A673 (cell line): ENCODE data around the gene ADAM30. TPM values are rescaled to one million over a fixed set of nuclear protein-coding genes. Genes with fewer than 3 reads are reported as not detected.

Experiments
- BruUV-seq: library from RNA; stranded (reverse); fragments of 400-500 nt; replicated peaks from 2 replicates; lab custom pipeline; 2021; lab: Mats Ljungman, UMichigan
- CTCF ChIA-PET: fragments of 300-600 bp; sonication (Branson Sonifier 250); formaldehyde crosslinking; loops from one replicate; lab custom pipeline; 2022; ENCODE audit warnings: antibody characterized with exemption; lab: Charles Lee
- POLR2A ChIA-PET: fragments of 300-600 bp; sonication (Branson Sonifier 250); formaldehyde crosslinking; loops from one replicate; lab custom pipeline; 2022; ENCODE audit warnings: antibody characterized with exemption; ENCODE audit not compliant: low non-redundant PET; lab: Charles Lee
- DNase-seq: peaks from one replicate; pipeline ENCODE4 v3.0.0-alpha.2; 2015; ENCODE audit warnings: low spot score
- H3K27ac ChIP-seq: fragments of 200-600 bp; sonication (generic); 2 replicates; pipeline ENCODE4 v1.5.1; 2016; ENCODE audit warnings: mixed run types, low read depth, mild to moderate bottlenecking, mixed read lengths, antibody characterized with exemption, low read length; ENCODE audit not compliant: poor library complexity, severe bottlenecking
- H3K27me3 ChIP-seq: fragments of 200-600 bp; sonication (generic); replicated peaks from 2 replicates; pipeline ENCODE4 v1.6.1; 2017; ENCODE audit warnings: mixed run types, low read depth, mild to moderate bottlenecking, mixed read lengths, antibody characterized with exemption, low read length; ENCODE audit not compliant: insufficient read depth, poor library complexity
- H3K36me3 ChIP-seq: fragments of 200-600 bp; sonication (generic); 2 replicates; pipeline ENCODE4 v1.6.1; 2016; ENCODE audit warnings: mixed run types, mild to moderate bottlenecking, mixed read lengths, antibody characterized with exemption, low read length; ENCODE audit not compliant: insufficient read depth, poor library complexity, severe bottlenecking
- H3K4me1 ChIP-seq: fragments of 200-600 bp; sonication (generic); 2 replicates; pipeline ENCODE4 v1.6.1; 2017; ENCODE audit warnings: mixed run types, mild to moderate bottlenecking, mixed read lengths, antibody characterized with exemption, low read length; ENCODE audit not compliant: insufficient read depth, poor library complexity, severe bottlenecking
- H3K4me3 ChIP-seq: fragments of 200-600 bp; sonication (generic); 2 replicates; pipeline ENCODE4 v1.5.1; 2016; ENCODE audit warnings: low read depth, mixed run types, mild to moderate bottlenecking, mixed read lengths, low read length; ENCODE audit not compliant: poor library complexity, severe bottlenecking
- H3K9me3 ChIP-seq: fragments of 200-600 bp; sonication (generic); 2 replicates; pipeline ENCODE4 v1.6.1; 2016; ENCODE audit warnings: mixed run types, low read depth, mild to moderate bottlenecking, mixed read lengths, antibody characterized with exemption, low read length; ENCODE audit not compliant: poor library complexity, severe bottlenecking
- EZH2 ChIP-seq: fragments of 200-600 bp; sonication (generic); IDR thresholded peaks from 2 replicates; pipeline ENCODE4 v1.6.1; 2017; ENCODE audit warnings: borderline replicate concordance, low read depth, mild to moderate bottlenecking, mixed read lengths, antibody characterized with exemption, low read length; ENCODE audit not compliant: poor library complexity, severe bottlenecking
- intact Hi-C: fragments of 100-400 bp; cut with micrococcal nuclease; formaldehyde crosslinking; loops from one replicate; pipeline ENCODE4 v1.10.0; 2022; ENCODE audit not compliant: unreplicated experiment
- total RNA-seq: library from RNA; stranded (reverse); gene quantifications from 2 replicates; pipeline ENCODE4 v1.2.3, GENCODE V29; 2021
- TF ChIP-seq, protein P1 (sequence below): fragments of 300-800, 200-600 bp; sonication (generic); conservative IDR thresholded peaks from 2 replicates; pipeline ENCODE4 v1.5.1; 2017; ENCODE audit warnings: low read depth, mild to moderate bottlenecking, antibody characterized with exemption, low read length, moderate library complexity, mixed read lengths

ADAM30 gene
- total RNA-seq, 1 experiment from 2014 or later = not detected

- no peak for DNase-seq
- ChIA-PET CTCF (no interaction called here), POLR2A (no interaction called here)
- no peaks in the 10 kb centered on the region for H3K36me3 ChIP-seq
- intact Hi-C loops = no loop called here
- no peaks in the 10 kb centered on the region for H3K9me3 ChIP-seq
- TF ChIP-seq, protein P1, sequence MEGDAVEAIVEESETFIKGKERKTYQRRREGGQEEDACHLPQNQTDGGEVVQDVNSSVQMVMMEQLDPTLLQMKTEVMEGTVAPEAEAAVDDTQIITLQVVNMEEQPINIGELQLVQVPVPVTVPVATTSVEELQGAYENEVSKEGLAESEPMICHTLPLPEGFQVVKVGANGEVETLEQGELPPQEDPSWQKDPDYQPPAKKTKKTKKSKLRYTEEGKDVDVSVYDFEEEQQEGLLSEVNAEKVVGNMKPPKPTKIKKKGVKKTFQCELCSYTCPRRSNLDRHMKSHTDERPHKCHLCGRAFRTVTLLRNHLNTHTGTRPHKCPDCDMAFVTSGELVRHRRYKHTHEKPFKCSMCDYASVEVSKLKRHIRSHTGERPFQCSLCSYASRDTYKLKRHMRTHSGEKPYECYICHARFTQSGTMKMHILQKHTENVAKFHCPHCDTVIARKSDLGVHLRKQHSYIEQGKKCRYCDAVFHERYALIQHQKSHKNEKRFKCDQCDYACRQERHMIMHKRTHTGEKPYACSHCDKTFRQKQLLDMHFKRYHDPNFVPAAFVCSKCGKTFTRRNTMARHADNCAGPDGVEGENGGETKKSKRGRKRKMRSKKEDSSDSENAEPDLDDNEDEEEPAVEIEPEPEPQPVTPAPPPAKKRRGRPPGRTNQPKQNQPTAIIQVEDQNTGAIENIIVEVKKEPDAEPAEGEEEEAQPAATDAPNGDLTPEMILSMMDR = no peak
- no peak for TF ChIP-seq EZH2
- no peaks in the 10 kb centered on the region for H3K4me1 ChIP-seq
- no peak overlapping the region for H3K27ac ChIP-seq
- no peaks in the 10 kb centered on the region for H3K27me3 ChIP-seq
- H3K4me3 ChIP-seq = no peak overlapping the region
- no TSS peak for BruUV-seq
Measured at GRCh38 chr1:119882132-119883049, 13.9 kb downstream of the ADAM30 start.

DNA sequence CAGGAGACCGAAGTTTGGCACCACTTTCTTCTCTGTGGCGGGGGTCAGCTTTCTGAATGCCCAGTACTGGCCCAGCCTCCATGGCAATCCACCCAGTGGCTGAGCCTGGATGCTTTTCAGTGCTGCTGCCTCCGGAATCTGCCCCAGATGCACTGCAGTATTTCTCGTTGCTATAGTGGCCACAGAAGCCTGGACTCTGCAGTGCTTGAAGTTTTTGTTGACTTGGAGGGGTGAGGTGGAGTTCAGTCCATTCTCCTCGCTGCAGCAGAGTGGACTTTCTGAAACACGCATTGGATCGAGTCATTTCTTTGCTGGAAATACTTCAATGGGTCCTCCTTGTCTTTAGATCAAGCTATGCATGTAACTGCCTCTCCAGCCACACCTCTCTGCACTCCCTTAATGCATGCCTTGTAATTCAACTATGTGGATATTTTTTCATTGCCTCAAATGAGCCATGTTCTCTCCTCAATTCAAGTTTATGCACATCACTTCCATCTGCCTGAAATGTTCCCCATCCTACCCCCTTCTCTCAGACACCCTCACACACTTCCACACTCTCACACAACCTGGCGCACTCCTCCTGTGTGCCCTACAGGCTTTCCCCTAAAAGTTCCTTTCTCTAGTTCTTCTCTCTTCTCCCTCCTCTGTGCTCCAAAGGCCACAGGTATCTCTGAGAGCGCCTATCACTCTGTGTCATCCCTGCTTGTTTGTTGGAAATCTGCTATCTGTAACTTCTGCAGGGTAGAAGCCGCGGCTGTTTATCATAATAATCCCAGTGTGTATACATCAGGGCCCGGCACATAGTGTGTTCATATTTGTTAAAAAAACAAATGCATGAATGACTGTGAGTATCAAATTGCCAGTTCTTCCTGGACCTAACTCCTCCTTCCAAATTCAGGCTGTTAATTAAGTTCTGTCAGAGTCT is 16.5 kb downstream of the ADAM30 start:
- no TSS peak for BruUV-seq
- Histone ChIP-seq H3K36me3 (no peaks in the 10 kb centered on the region), H3K9me3 (no peaks in the 10 kb centered on the region), H3K27me3 (no peaks in the 10 kb centered on the region), H3K27ac (no peak overlapping the region), H3K4me1 (no peaks in the 10 kb centered on the region), H3K4me3 (no peak overlapping the region)
- POLR2A ChIA-PET = interaction anchor here (0.6 kb wide), 1 partner anchor 283 kb away, joined by 4 read pairs; no protein-coding TSS in a partner anchor
- CTCF ChIA-PET = no interaction called here
- intact Hi-C loops = no loop called here
- TF ChIP-seq EZH2 = no peak
- TF ChIP-seq, protein P1 = no peak
- DNase-seq = no peak

DNA sequence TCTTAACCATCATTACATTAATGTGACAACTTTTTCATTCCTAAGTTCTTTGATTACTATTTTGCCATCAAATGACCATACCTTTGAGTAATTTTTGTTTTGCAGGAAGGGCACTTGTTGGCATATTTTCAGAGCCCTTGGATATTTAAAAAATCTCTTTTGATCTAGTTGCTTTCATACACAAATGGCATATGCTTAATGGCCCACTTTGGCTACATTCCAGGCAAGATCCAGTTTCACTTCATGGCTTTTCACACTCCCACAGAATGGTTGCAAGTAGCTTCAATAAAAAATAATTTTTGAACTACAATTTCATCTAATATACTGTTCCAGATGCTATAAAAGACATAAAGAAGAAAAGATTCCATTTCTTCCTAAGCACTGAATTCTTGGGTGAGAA is 18.1 kb downstream of the ADAM30 start:
- intact Hi-C loops = no loop called here
- peak; percentile 15 for DNase-seq
- no peak for TF ChIP-seq EZH2
- Histone ChIP-seq H3K27me3 (no peaks in the 10 kb centered on the region), H3K9me3 (no peaks in the 10 kb centered on the region), H3K4me1 (no peaks in the 10 kb centered on the region), H3K4me3 (no peak overlapping the region), H3K36me3 (no peaks in the 10 kb centered on the region), H3K27ac (no peak overlapping the region)
- ChIA-PET POLR2A (no interaction called here), CTCF (no interaction called here)
- BruUV-seq = no TSS peak
